Mesothelial cell of epicardium (in vitro differentiated cells): ENCODE results near the gene ADAMTSL4. TPM values are rescaled to one million over a fixed set of nuclear protein-coding genes. Genes with fewer than 3 reads are reported as not detected.

Experiments used
- DNase-seq, 2 experiments: peaks; one replicate each; pipeline ENCODE4 v3.0.0; 2021; ENCODE audit warnings: low spot score in 2 of 2; ENCODE audit not compliant: unreplicated experiment in 2 of 2
- H3K27ac Mint-ChIP-seq: 2 replicates; pipeline ENCODE4 v1.8.0; 2021; ENCODE audit warnings: mixed read lengths
- H3K27me3 Mint-ChIP-seq: 2 replicates; pipeline ENCODE4 v1.8.0; 2021; ENCODE audit warnings: low read depth, mixed read lengths
- H3K36me3 Mint-ChIP-seq: 2 replicates; pipeline ENCODE4 v1.8.0; 2021; ENCODE audit warnings: mixed read lengths
- H3K4me1 Mint-ChIP-seq: 2 replicates; pipeline ENCODE4 v1.8.0; 2021; ENCODE audit warnings: mixed read lengths
- H3K4me3 Mint-ChIP-seq: 2 replicates; pipeline ENCODE4 v1.8.0; 2021; ENCODE audit warnings: mild to moderate bottlenecking, moderate library complexity, mixed read lengths
- H3K9me3 Mint-ChIP-seq: 2 replicates; pipeline ENCODE4 v1.8.0; 2021; ENCODE audit warnings: mixed read lengths
- CTCF ChIP-seq: fragments of 200-600 bp; sonication (generic); IDR thresholded peaks from one replicate; pipeline ENCODE4 v1.5.0; 2021; ENCODE audit warnings: antibody characterized with exemption; ENCODE audit not compliant: unreplicated experiment
- total RNA-seq: library from RNA; stranded (reverse); gene quantifications from 3 replicates; pipeline ENCODE4 v1.2.1, GENCODE V29; 2021

ADAMTSL4 gene
- total RNA-seq, 1 donor from 2014 or later = 16.6 TPM

GRCh38 chr1:150511985-150512660 is 37.1 kb upstream of the ADAMTSL4 start:
- Mint-ChIP-seq H3K4me1 (peaks cover 16% of the 10 kb centered on the region), H3K9me3 (no peaks in the 10 kb centered on the region), H3K27me3 (no peaks in the 10 kb centered on the region), H3K27ac (peak overlapping the region; percentile 45), H3K36me3 (peaks cover 13% of the 10 kb centered on the region), H3K4me3 (no peak overlapping the region)
- no peak for DNase-seq
- no peak for TF ChIP-seq CTCF

GRCh38 chr1:150512846-150513245 is 36.4 kb upstream of the ADAMTSL4 start:
- DNase-seq = no peak
- H3K4me1 Mint-ChIP-seq = peaks cover 12% of the 10 kb centered on the region
- TF ChIP-seq CTCF = no peak
- no peak overlapping the region for H3K4me3 Mint-ChIP-seq
- H3K36me3 Mint-ChIP-seq = peaks cover 9% of the 10 kb centered on the region
- H3K9me3 Mint-ChIP-seq = no peaks in the 10 kb centered on the region
- H3K27me3 Mint-ChIP-seq = no peaks in the 10 kb centered on the region
- H3K27ac Mint-ChIP-seq = no peak overlapping the region

- H3K27ac Mint-ChIP-seq = no peak overlapping the region
- DNase-seq = no peak
- H3K4me3 Mint-ChIP-seq = no peak overlapping the region
- no peaks in the 10 kb centered on the region for H3K9me3 Mint-ChIP-seq
- no peak for TF ChIP-seq CTCF
- H3K27me3 Mint-ChIP-seq = no peaks in the 10 kb centered on the region
- peaks cover 12% of the 10 kb centered on the region for H3K4me1 Mint-ChIP-seq
- H3K36me3 Mint-ChIP-seq = peaks cover 9% of the 10 kb centered on the region
These were observed 35.8 kb upstream of the ADAMTSL4 start for GRCh38 chr1:150513351-150513791.

GRCh38 chr1:150514260-150514659 is 34.9 kb upstream of the ADAMTSL4 start:
- Mint-ChIP-seq H3K36me3 (peaks cover 9% of the 10 kb centered on the region), H3K27ac (no peak overlapping the region), H3K4me3 (peak overlapping the region; percentile 93), H3K27me3 (no peaks in the 10 kb centered on the region), H3K9me3 (no peaks in the 10 kb centered on the region), H3K4me1 (peaks cover 10% of the 10 kb centered on the region)
- DNase-seq = no peak
- no peak for TF ChIP-seq CTCF

- peaks cover 9% of the 10 kb centered on the region for H3K36me3 Mint-ChIP-seq
- H3K4me3 Mint-ChIP-seq = peak overlapping the region; percentile 93
- no peaks in the 10 kb centered on the region for H3K9me3 Mint-ChIP-seq
- H3K27ac Mint-ChIP-seq = peak overlapping the region; percentile 94
- H3K4me1 Mint-ChIP-seq = peaks cover 10% of the 10 kb centered on the region
- H3K27me3 Mint-ChIP-seq = no peaks in the 10 kb centered on the region
- no peak for DNase-seq
- no peak for TF ChIP-seq CTCF
These were observed 34.3 kb upstream of the ADAMTSL4 start for GRCh38 chr1:150514913-150515327.
